AG09309 (cell line): Measurements from ENCODE around the gene AGMO.

Source experiments
- DNase-seq: peaks from one replicate; pipeline ENCODE4 v3.0.0-alpha.2; 2010; ENCODE audit warnings: low read depth
- H3K4me3 ChIP-seq: 2 replicates; pipeline ENCODE4 v1.5.1; 2011; ENCODE audit warnings: mild to moderate bottlenecking, low read depth, low read length, moderate library complexity; ENCODE audit not compliant: control insufficient read depth
- CTCF ChIP-seq: IDR thresholded peaks from 2 replicates; pipeline ENCODE4 v1.5.1; 2011; ENCODE audit warnings: mild to moderate bottlenecking, low read depth, low read length, inconsistent platforms; ENCODE audit not compliant: insufficient read depth, control insufficient read depth; ENCODE audit errors: missing control alignments

AGMO gene

DNA sequence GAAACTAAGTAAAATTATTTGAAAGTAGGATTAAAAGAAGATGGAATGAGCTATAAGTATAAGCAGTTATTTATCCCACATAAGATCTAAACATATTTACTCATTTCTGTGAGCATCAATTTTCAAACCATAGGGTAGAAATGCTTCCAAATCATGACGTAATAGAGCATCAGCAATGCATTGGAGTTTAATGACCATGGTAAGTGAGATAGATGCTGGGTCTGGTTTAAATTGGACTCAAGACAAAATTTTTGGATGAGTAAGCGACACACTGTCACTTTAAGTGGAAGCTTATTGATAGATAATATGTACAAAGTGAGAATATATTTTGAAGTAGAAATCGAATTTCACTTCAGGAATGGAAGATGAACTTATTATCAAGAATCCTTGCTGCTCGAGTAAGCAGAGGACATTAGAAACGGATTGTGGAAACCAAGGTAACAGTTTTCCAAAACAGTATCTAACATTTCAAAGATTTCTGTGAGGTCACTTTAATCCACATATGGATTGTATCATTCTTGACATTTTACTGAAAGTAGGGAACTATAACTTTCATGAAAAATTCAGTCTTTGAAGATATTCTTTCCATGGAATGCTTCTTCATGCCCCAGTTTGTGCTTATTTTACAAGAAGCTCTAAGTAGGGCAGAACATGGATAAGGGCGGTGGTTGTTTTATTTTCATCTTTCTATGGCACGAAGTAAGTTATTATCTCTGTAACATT, 85.8 kb downstream of the AGMO start:
- H3K4me3 ChIP-seq = no peak overlapping the region
- DNase-seq = no peak
- no peak for TF ChIP-seq CTCF

GRCh38 chr7:15471669-15471950, 90.2 kb downstream of the AGMO start:
- DNase-seq = no peak
- no peak overlapping the region for H3K4me3 ChIP-seq
- TF ChIP-seq CTCF = no peak

DNA sequence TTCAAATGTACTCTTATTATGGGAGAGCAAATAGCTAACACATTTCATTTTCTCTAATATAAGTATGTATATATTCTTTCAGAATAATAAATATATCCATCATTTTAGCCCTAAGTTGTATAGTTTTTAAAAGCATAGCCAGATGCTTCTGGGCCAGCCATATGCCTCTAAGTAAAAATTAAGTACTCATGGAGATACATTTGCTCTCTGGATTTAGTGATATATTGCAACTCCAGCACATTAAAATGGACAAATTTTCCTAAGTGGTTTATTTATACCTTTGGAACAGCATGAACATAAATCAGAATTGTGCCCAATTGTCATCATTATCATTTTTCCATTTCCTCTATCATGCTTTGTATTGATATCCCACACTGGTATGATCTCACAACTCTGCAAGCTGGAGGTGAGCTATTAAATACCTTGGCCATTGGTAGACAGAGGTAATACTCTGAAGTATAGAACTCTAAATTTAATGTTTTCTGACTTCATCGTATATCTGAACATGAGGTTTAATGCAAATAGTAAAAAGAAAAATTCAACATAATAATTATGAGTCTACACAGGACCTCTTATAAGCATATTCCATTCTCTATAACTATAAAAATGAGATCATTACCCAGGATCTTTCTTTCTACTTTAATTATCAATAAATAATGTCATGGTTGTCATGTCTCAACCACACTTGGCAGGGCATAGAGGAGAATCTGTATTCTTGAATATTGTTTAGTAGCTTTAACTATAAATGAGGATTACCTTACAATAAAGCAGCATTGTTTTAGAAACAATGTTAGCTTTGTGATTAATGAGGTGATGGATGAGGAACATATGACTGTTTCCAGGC, 90.8 kb downstream of the AGMO start:
- no peak for DNase-seq
- H3K4me3 ChIP-seq = no peak overlapping the region
- no peak for TF ChIP-seq CTCF

- DNase-seq = no peak
- H3K4me3 ChIP-seq = no peak overlapping the region
- no peak for TF ChIP-seq CTCF
These were observed 97.1 kb downstream of the AGMO start for GRCh38 chr7:15464667-15465121.

- no peak for TF ChIP-seq CTCF
- no peak overlapping the region for H3K4me3 ChIP-seq
- peak; percentile 31 for DNase-seq
These were observed 97.8 kb downstream of the AGMO start for GRCh38 chr7:15463801-15464666.

GRCh38 chr7:15462721-15463389, 99.0 kb downstream of the AGMO start:
- TF ChIP-seq CTCF = no peak
- no peak for DNase-seq
- no peak overlapping the region for H3K4me3 ChIP-seq
